ENCODE data around the gene CPN1. TPM values are rescaled to one million over a fixed set of nuclear protein-coding genes. Genes with fewer than 3 reads are reported as not detected.

CPN1 gene
- total and polyA plus RNA-seq, 10 of the 15 experiments (the other 5 are each of a cell fraction or from before 2014, with no cell fraction given): 0.03 to 0.10 TPM; not detected in 8

DNA sequence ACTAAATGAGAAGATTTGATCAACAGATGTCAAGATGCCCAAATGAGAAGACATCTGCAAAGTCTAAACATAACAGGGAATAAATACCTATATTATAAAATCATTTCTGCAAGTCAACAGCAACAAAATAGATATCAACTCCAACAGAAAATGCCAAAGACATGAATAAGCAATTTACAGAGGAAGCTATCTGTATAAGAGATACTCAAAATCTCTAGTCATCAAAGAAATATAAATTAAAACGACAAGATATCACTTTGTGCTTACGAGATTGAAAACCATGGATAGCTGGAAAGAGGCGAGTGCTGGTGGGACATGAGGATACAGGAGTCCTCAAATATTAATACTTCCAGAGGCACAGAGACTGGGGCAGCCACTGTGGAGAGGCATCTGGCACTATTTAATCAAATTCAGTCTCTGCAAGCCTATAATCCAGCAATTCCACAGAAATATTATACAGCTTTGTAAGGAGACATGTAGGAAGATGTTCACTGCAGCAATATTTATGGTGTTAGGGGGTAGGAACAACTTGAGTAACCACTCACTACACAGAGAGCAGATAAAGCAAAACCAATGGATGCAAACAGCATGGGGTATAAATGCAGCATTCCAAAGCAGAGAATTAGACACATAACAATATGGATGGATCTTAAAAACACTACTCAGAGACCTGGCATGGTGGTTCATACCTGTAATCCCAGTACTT, 76.7 kb downstream of the CPN1 start:
- H3K79me2 ChIP-seq (ENCODE audit: control insufficient read depth, insufficient read depth, low read length): peaks cover 97% of the 10 kb centered on the region
- BruUV-seq (replicated peaks): no TSS peak
- H3K9ac ChIP-seq (ENCODE audit: control insufficient read depth, insufficient read depth, low read length): no peak overlapping the region
- peaks cover 4% of the 10 kb centered on the region; the same call in 1 of the 2 replicates for H4K20me1 ChIP-seq (ENCODE audit: control insufficient read depth, insufficient read depth)
- peak overlapping the region; percentile 40; the same call in 1 of the 2 replicates for H3K27ac ChIP-seq (ENCODE audit: control insufficient read depth, insufficient read depth)
- intact Hi-C loops (cut with micrococcal nuclease; ENCODE audit: unreplicated experiment) (no loop called here), in situ Hi-C loops (cut with MboI) (no loop called here)
- ChIA-PET POLR2A (interaction anchor here (0.6 to 10.9 kb wide), 4 partner anchors 9 to 141 kb away, joined by 3 to 124 read pairs (median 70); no protein-coding TSS in a partner anchor), RAD21 (ENCODE audit: unreplicated experiment) (interaction anchor here (1.1 to 11.0 kb wide), 6 partner anchors 10 to 159 kb away, joined by 5 to 255 read pairs (median 27); no protein-coding TSS in a partner anchor), CTCF (interaction anchor here (1.5 to 16.1 kb wide), 5 partner anchors 10 to 273 kb away, joined by 3 to 318 read pairs (median 59); partner anchors contain the start of genes COX15 and CUTC), SMC1A (ENCODE audit: uncharacterized antibody, unreplicated experiment) (interaction anchor here (1.7 to 26.2 kb wide), 5 partner anchors 8 to 40 kb away, joined by 4 to 531 read pairs (median 52); no protein-coding TSS in a partner anchor)
- no peak for DNase-seq (ENCODE audit: low read depth, low spot score)
- H3K27me3 ChIP-seq (replicated peaks in 1 of 2; ENCODE audit: control insufficient read depth in 2 of 2, insufficient read depth in 2 of 2, low read length in 1 of 2): no peaks in the 10 kb centered on the region
- no peaks in the 10 kb centered on the region; the same call in 2 of the 3 replicates for H3K9me3 ChIP-seq (replicated peaks; ENCODE audit: control insufficient read depth, insufficient read depth, low read length)
- ATAC-seq: no peak
- H3K4me2 ChIP-seq (ENCODE audit: control insufficient read depth, insufficient read depth): peak overlapping the region; percentile 44
- peaks cover 12% of the 10 kb centered on the region for H3K4me1 ChIP-seq (ENCODE audit: control insufficient read depth, insufficient read depth, low read length)
- no peak overlapping the region for H2AFZ ChIP-seq (ENCODE audit: control insufficient read depth, low read depth, low read length)
- no peak for FAIRE-seq
- peak overlapping the region; percentile 49 for H3K4me3 ChIP-seq
- WGBS (ENCODE audit: insufficient coverage, insufficient replicate concordance, low lambda C conversion rate, missing lambda C conversion rate): 83% methylated on average over 3 of the region's 3 CpGs
- peaks cover 0 to 9% of the 10 kb centered on the region in 2 experiments; a peak in 1 of 4 replicates for H3K36me3 ChIP-seq (ENCODE audit: control insufficient read depth in 2 of 2, insufficient read depth in 2 of 2, low read length in 1 of 2)
- TF ChIP-seq POLR2A (IDR thresholded peaks at IDR 0.05; ENCODE audit: low read depth, low read length) (no peak), CREB1 (IDR thresholded peaks at IDR 0.05; ENCODE audit: low read depth) (no peak), IKZF2 (IDR thresholded peaks at IDR 0.05) (no peak), GATAD2B (conservative IDR thresholded peaks at IDR 0.05; ENCODE audit: low read depth) (no peak), DPF2 (IDR thresholded peaks at IDR 0.05) (no peak), ATF7 (IDR thresholded peaks at IDR 0.05; ENCODE audit: low read depth) (no peak), SREBF2 (IDR thresholded peaks at IDR 0.05; ENCODE audit: low read length) (no peak), EGR1 (IDR thresholded peaks at IDR 0.05; ENCODE audit: borderline replicate concordance in 1 of 2, low read depth in 2 of 2, low read length in 2 of 2) (no peak), POLR2AphosphoS2 (IDR thresholded peaks at IDR 0.05; ENCODE audit: low read depth, low read length) (no peak), SMARCA5 (IDR thresholded peaks at IDR 0.05) (no peak), TARDBP (IDR thresholded peaks at IDR 0.05; ENCODE audit: borderline replicate concordance) (no peak), GABPA (IDR thresholded peaks at IDR 0.05; ENCODE audit: low read depth) (no peak), KLF5 (IDR thresholded peaks at IDR 0.05; ENCODE audit: partially characterized antibody) (no peak), TBL1XR1 (IDR thresholded peaks at IDR 0.05; ENCODE audit: low read depth, low read length) (no peak)
- TF ChIP-seq, protein P1, sequence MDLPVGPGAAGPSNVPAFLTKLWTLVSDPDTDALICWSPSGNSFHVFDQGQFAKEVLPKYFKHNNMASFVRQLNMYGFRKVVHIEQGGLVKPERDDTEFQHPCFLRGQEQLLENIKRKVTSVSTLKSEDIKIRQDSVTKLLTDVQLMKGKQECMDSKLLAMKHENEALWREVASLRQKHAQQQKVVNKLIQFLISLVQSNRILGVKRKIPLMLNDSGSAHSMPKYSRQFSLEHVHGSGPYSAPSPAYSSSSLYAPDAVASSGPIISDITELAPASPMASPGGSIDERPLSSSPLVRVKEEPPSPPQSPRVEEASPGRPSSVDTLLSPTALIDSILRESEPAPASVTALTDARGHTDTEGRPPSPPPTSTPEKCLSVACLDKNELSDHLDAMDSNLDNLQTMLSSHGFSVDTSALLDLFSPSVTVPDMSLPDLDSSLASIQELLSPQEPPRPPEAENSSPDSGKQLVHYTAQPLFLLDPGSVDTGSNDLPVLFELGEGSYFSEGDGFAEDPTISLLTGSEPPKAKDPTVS (IDR thresholded peaks at IDR 0.05; ENCODE audit: low read depth, low read length): no peak
- TF ChIP-seq, protein P2, sequence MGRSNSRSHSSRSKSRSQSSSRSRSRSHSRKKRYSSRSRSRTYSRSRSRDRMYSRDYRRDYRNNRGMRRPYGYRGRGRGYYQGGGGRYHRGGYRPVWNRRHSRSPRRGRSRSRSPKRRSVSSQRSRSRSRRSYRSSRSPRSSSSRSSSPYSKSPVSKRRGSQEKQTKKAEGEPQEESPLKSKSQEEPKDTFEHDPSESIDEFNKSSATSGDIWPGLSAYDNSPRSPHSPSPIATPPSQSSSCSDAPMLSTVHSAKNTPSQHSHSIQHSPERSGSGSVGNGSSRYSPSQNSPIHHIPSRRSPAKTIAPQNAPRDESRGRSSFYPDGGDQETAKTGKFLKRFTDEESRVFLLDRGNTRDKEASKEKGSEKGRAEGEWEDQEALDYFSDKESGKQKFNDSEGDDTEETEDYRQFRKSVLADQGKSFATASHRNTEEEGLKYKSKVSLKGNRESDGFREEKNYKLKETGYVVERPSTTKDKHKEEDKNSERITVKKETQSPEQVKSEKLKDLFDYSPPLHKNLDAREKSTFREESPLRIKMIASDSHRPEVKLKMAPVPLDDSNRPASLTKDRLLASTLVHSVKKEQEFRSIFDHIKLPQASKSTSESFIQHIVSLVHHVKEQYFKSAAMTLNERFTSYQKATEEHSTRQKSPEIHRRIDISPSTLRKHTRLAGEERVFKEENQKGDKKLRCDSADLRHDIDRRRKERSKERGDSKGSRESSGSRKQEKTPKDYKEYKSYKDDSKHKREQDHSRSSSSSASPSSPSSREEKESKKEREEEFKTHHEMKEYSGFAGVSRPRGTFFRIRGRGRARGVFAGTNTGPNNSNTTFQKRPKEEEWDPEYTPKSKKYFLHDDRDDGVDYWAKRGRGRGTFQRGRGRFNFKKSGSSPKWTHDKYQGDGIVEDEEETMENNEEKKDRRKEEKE (IDR thresholded peaks at IDR 0.05): no peak
- TF ChIP-seq, protein P3, sequence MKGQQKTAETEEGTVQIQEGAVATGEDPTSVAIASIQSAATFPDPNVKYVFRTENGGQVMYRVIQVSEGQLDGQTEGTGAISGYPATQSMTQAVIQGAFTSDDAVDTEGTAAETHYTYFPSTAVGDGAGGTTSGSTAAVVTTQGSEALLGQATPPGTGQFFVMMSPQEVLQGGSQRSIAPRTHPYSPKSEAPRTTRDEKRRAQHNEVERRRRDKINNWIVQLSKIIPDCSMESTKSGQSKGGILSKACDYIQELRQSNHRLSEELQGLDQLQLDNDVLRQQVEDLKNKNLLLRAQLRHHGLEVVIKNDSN (IDR thresholded peaks at IDR 0.05; ENCODE audit: borderline replicate concordance, extremely low read length, insufficient read depth, low read depth, low read length): no peak
- TF ChIP-seq, protein P4, sequence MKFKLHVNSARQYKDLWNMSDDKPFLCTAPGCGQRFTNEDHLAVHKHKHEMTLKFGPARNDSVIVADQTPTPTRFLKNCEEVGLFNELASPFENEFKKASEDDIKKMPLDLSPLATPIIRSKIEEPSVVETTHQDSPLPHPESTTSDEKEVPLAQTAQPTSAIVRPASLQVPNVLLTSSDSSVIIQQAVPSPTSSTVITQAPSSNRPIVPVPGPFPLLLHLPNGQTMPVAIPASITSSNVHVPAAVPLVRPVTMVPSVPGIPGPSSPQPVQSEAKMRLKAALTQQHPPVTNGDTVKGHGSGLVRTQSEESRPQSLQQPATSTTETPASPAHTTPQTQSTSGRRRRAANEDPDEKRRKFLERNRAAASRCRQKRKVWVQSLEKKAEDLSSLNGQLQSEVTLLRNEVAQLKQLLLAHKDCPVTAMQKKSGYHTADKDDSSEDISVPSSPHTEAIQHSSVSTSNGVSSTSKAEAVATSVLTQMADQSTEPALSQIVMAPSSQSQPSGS (IDR thresholded peaks at IDR 0.05; ENCODE audit: low read length): no peak

All from GM12878 (cell line).